HT1080 (cell line): ENCODE results near the gene TTLL9. TPM values are rescaled to one million over a fixed set of nuclear protein-coding genes. Genes with fewer than 3 reads are reported as not detected.
"Not testable (repeated sequence)": the region's sequence is repeated elsewhere in the genome, so short reads cannot be mapped to it uniquely, and the experiment has no call there.

Experiments
- DNase-seq: peaks from one replicate; pipeline ENCODE4 v3.0.0-alpha.2; 2015; ENCODE audit warnings: low read depth
- total RNA-seq: library from RNA; depleted of rRNA; stranded (reverse); fragments of >200 nt; shearing (Covaris generic); gene quantifications from 2 replicates; pipeline ENCODE4 v1.2.3, GENCODE V29; 2014

TTLL9 gene
- total RNA-seq, 1 experiment from 2014 or later: not detected

DNA sequence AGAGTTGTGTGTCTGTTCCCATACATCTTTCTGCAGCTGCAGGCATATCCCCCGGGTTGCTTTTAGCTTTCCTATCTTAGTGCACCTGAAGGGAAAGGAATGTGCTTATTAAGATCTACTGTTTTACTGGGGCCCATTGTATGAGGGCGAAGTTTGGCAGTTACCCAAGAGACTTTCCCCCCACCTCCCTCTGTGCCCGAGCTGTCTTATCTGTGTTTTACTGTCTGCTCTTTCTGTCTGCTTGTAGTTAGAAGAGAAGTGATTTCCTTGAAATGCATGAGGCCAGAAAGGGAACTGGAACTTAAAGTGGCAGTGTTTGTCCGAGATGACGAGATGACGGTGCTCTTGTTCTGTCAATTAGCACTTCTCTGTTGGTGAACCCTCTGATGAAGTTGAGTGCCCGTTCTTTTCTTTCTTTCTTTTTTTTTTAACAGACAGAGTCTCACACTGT, 47.6 kb downstream of the TTLL9 start:
- not testable (repeated sequence) for DNase-seq

DNA sequence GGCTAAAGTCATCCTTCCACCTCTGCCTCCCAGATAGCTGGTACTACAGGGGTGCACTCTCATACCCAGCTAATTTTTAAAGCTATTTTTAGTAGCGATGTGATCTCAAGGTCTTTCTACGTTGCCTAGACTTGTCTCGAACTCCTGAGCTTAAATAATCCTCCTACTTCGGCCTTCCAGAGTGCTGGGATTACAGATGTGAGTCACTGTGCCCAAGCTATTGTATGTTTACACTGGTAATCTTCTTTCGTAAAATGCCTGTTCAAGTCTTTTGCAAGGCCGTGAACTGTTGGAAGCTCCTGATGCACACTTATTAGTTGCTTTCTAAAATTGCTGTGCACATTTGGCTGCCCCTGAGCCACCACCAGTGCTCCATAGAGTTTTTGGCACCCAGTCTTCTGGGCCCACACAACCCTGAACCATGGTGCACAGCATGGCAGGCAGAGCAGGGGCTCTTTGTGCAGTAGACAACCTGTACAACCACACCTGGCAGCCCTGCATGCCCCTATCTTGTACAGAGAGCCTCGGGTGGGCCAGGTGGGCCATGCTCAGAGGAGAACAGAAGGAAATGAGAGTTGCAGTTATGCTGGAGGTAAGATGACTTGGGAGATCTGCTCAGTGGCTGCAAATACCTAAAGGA, 48.2 kb downstream of the TTLL9 start:
- DNase-seq: no peak

DNA sequence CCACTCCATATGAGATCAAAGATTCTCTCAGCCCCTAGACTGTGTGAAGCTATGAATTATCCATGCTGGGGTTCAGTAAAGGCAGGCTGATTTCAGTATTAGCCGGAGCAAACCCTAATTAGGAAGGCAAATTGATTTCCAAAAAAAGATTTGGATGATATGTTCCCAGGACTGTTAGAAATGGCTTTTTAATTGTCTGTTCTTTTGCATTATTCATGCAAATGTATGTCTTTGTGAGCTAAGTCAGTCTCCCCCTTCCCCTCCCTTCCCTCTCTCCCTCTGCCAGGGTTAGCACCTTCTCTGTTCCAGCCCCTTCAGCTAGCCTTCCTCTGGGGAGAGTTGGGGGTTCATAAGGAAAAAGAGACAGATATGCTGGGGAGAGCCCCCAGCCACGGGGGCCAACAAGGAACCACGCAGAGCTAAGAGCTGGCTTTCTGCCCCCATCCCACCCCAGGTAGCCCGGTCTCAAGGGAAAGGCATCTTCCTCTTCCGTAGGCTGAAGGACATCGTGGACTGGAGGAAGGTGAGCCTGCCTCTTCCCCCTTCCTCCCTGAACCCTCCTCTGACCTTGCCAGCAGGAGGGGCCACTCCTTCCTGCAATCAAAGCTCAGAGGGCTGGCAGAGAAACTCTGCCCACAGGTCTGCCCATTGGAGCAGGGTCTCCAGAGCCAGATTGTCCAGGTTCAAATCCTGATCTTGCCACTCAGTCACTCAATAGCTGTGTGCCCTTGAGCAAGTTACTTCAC, 49.1 kb downstream of the TTLL9 start:
- DNase-seq: no peak

GRCh38 chr20:31920275-31920855, 49.9 kb downstream of the TTLL9 start:
- DNase-seq: no peak

DNA sequence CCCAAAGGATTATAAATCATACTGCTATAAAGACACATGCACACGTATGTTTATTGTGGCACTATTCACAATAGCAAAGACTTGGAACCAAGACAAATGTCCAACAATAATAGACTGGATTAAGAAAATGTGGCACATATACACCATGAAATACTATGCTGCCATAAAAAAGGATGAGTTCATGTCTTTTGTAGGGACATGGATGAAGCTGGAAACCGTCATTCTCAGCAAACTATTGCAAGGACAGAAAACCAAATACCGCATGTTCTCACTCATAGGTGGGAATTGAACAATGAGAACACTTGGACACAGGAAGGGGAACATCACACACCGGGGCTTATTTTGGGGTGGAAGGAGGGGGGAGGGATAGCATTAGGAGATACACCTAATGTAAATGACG, 51.0 kb downstream of the TTLL9 start:
- not testable (repeated sequence) for DNase-seq

- no peak for DNase-seq
These were observed 51.7 kb downstream of the TTLL9 start for GRCh38 chr20:31922181-31922580.

DNA sequence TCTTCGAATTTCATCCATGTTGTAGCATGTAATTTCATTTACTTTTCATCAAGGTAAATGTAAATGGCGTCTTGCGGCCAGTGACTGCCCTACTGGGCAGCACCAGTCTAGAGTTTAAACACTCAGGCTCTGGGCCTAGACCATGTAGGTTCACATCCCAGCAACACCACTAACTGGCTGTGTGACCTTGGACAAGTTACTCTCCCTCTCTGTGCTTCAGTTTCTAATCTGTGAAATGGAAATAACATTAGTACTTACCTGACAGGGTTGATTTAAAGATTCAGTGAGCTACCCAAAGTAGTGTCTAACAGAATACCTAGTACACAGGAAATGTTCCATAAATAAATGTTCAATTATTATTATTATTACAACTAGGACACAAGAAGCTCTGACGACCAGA, 52.2 kb downstream of the TTLL9 start:
- DNase-seq: no peak

DNA sequence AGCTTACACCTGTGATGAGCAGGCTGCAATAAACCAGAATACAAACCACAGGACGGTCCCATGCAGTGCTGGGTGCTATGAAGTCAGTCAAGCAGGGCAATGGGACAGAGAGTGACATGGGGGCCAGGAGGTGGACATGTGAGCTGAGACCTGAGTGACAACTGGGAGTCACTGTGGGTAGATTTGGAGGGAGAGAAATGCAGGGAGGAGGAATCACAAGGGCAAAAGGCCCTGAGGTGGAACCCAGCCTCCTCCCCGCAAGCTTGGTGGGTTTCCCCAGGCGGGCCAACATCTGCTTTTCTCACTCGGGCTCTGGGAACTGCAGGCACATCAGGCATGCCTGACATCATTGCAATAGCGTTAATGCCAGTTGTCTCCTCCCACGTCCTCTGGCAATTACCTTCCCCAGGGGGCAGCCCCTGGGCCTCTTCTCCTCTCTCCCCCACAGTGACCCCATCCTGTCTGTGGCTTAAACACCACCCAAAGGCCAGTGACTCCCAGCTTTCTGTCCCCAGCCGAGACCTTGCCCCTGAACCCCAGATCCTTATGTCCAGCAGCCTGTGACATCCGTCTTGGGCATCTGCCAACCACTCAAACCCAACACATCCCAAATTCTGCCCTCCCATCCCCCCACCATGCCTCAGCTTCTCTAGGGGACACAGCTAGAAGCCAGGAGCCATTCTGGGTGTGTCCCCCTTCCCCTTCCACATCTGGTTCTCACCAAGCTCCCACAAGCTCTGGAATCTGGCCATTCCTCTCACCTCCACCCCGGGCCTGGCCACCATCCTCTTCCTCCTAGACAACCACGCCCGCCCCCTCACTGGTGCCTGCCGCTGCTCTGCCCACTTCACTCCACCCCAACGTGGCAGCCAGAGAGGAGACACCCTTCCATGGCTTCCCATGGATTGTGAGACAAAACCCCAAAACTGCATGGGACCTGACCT, 53.2 kb downstream of the TTLL9 start:
- DNase-seq: no peak

DNA sequence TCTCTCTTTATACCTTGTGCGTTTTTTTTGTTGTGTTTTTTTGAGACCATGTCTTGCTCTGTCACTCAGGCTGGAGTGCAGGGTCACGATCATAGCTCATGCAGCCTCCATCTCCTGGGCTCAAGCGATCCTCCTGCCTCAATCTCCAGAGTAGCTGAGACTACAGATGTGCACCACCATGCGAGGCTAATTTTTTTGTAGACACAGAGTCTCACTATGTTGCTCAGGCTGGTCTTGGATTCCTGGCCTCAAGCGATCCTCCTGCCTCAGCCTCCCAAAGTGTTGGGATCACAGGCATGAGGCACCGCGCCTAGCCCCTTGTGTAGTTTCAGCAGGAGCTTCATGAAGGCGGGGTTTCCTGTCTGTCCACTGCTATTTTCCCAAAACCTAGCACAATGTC, 54.1 kb downstream of the TTLL9 start:
- DNase-seq: no peak

DNA sequence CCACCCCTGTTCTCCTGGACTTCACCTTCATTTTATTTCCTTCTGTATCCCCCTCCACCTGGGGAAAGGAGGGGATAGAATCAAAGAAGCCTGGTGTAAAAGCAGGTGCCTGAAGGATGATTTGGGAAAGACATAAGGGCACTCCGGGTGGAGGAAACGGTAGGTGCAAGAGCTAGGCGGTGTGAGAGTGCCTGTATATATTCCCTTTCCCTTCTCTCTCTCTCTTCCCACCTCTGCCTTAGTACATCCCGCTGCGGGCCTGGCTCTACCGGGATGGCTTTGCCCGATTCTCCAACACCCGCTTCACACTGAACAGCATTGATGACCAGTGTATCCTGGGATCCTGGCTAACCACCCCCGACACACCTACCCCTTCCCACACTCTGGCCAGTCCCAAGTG, 55.2 kb downstream of the TTLL9 start:
- no peak for DNase-seq

DNA sequence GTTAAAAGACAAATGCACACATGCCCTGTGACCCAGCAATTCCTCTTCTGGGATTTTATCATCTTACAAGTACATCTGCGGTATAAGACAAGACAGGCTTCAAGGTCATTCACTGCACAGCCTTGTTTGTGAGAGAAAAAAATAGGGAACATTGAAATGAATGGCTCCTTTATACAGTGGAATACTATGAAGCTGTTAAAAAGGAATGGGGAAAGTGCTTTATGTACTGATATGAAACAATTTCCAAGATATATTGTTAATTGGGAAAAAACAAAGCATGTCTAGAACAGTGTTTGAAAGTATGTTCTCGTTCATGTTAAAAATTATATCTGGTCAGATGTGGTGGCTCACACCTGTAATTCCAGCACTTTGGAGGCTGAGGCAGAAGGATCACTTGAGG, 56.1 kb downstream of the TTLL9 start:
- no peak for DNase-seq

DNA sequence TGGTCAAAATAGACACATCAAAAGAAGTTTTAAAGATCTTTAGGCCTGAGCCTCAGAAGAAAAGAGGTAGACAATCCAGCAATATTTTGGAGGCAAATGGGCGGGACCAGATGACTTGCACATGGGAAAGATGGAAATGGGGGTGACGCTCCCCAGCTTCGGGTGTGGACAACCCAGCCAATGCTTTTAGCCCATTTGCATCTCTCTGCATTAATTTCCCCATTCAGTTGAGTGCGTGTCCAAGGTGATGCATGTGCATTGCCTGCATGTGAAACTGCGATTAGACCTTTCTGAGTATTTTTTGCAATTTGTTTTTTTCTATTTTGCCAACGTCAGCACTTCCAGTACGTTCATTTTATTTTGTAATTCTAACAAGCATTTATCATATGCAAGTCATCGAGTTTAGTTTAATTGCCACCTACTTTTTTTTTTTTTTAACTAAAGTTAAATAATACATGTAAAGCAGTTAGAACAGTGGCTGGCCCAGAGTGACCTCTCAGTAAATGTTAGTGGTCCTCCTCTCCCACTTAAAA, 57.3 kb downstream of the TTLL9 start:
- no peak for DNase-seq

- not testable (repeated sequence) for DNase-seq
These were observed 59.2 kb downstream of the TTLL9 start for GRCh38 chr20:31929631-31930030.

- DNase-seq: no peak
These were observed 60.3 kb downstream of the TTLL9 start for GRCh38 chr20:31930779-31931178.

GRCh38 chr20:31933698-31934097, 63.3 kb downstream of the TTLL9 start:
- no peak for DNase-seq

- no peak for DNase-seq
These were observed 64.1 kb downstream of the TTLL9 start for GRCh38 chr20:31934491-31934890.

- DNase-seq: no peak
These were observed 64.7 kb downstream of the TTLL9 start for GRCh38 chr20:31934968-31935764.

- no peak for DNase-seq
These were observed 66.0 kb downstream of the TTLL9 start for GRCh38 chr20:31936420-31936819.

GRCh38 chr20:31937820-31938219, 67.4 kb downstream of the TTLL9 start:
- DNase-seq: no peak

GRCh38 chr20:31939661-31940060, 69.2 kb downstream of the TTLL9 start:
- DNase-seq: no peak
